Activated CD4-positive, alpha-beta T cell treated with anti-CD3 and anti-CD28 coated beads, Interleukin-2, amount 50 U/mL, for 24 hours (primary cell): Measurements from ENCODE around the gene RHOH.
"Not testable (repeated sequence)": the region's sequence is repeated elsewhere in the genome, so short reads cannot be mapped to it uniquely, and the experiment has no call there.

Experiments used
- DNase-seq, 2 donors: peaks; one replicate each; pipeline ENCODE4 v3.0.0-alpha.2; 2020; ENCODE audit warnings: low read depth in 1 of 2, low spot score in 1 of 2

The RHOH gene, protein sequence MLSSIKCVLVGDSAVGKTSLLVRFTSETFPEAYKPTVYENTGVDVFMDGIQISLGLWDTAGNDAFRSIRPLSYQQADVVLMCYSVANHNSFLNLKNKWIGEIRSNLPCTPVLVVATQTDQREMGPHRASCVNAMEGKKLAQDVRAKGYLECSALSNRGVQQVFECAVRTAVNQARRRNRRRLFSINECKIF

DNA sequence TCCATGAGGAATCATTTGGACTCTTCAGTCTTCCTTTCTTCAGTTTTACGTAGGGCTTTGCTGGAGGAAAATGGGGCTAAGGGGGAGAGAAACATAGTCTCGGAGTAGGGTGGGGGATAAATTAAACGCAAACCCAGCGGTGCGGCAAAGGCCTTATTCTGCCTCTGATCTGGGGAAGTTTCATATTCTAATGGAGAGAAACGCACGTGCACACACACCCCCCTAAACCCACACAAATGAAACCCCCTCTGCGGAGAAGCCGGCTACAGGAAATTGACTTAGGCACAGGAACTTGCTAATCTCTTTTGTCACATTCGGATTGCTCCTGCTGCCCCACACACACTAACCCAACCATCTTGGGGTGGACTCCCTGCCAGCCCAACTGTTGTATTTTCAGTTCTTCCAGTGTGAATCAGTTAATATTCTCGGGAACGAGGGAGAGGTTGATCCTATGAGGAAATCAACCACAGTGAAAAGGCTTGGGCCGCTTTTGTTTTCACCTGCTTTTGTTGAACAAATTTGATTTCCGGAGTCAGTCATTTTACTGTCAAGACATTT, at the start of gene RHOH:
RHOH (plus strand) TSS at position 308 of the 558 bp plus-strand sequence. CDS start 46,356 bp downstream, outside the sequence.
- peak; percentile 52 to 79 for DNase-seq

DNA sequence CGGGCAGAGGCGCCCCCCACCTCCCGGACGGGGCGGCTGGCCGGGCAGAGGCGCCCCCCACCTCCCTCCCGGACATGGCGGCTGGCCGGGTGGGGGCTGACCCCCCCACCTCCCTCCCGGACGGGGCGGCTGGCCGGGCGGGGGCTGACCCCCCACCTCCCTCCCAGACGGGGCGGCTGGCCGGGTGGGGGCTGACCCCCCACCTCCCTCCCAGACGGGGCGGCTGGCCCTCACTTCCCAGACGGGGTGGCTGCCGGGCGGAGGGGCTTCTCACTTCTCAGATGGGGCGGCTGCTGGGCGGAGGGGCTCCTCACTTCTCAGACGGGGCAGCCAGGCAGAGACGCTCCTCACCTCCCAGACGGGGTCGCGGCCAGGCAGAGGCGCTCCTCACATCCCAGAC, 49.3 kb upstream of the RHOH start:
- DNase-seq: not testable (repeated sequence)

DNA sequence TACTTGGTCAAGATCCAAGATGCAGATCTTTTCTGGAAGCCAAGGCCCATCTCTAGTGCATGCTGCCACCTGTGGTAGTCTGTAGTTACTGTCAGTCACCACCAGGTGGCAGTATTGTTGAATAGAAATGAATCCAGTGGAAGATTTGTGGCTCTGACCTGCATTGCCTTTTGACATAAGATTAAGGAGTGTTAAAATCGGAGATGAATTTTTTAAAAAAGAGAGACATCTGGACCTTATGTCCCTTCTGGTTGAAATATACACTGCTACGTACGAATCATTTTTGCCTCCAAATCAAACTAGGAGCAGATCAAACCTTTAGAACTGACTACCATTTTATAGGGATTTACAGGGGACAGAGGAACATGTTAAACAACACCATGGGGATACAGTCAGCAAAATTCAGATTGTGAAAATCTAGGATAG, 46.9 kb upstream of the RHOH start:
- peak; percentile 9 to 84 for DNase-seq

DNA sequence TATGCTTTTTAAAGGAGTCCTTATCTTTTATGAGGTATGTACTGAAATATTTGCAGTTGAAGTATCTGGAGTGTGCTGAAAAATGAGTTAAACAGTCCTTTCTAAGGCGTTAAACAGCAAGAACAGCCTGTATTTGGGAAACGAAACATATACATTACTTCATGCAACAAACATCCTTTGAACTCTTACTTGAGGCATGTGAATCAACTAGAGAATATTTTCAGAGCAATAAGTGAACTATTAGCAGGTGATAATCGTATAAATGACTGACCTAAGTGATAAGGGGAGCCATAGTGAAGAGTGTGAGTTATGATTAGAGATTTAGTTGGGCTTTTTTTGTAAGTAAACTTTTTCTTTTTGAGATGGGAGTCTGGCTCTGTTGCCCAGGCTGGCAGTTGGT, 45.9 kb upstream of the RHOH start:
- DNase-seq: no peak

DNA sequence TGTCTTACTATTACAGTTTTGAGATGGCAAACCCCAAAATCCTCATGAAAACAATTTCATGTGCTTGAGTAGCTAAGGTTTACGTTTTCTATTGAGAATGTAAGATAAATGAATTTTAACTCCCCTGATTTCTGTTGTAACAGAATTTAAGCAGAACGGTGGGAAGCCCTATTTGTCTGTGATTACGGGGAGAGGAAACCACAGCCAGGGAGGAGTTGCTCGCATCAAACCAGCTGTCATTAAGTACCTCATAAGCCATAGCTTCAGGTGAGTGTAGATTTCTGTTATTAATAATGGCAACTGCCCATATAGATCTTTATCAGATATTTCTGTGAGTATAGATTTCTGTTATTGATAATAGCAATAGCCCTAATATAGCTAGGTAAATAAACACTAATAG, 44.2 kb upstream of the RHOH start:
- no peak for DNase-seq

DNA sequence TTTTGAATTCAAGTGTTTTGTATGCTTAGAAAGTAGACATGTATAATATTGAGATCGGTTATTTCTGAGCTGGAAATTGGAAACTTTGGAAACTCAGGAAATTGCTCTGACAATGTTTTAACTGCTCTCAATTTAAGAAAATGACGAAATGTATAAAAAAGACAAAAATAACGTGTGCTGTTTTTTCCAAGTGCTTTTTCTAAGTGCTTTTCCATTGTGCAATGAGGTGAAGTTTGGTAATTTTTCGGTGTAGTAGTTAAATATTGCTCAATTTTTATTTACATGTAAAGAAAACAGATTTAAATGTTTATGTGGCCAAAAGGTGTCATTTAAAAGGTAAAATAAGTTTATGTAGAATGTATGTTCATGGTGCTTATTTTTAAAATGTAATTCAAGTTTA, 39.4 kb upstream of the RHOH start:
- no peak for DNase-seq

DNA sequence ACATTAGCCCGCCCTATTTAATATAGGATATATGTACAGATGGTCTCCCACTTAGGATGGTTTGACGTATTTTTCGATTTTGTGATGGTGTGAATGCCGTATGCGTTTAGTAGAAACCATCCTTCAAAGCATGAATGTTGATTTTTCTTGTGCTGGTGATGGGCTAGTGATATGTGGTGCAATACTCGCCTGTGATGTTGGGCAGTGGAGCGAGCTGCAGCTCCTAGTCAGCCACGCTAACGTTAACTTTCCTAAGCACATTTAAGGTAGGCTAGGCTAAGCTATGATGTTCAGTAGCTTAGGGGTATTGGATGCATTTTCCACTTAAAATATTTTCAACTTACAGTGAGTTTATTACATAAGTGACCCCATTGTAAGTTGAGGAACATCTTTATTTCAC, 36.6 kb upstream of the RHOH start:
- DNase-seq: no peak

DNA sequence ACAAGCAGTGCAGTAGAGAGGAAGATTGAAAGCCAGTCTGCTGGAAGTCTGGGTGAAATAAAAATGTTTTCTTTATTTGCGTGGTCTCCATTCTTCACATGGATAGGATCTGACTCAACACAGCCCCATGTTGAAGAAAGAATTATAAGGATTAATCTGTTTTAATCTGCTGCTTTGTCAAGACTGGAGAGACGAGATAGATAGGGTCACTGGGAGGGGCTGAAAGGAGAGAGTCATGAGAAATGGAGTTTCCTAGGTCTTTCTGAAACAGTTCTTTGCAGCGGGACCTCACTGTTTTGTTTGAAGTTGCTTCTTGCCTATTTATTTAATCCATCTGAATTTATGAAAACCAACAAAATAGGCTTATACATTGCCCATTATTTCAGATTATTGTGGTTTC, 32.4 kb upstream of the RHOH start:
- no peak for DNase-seq

DNA sequence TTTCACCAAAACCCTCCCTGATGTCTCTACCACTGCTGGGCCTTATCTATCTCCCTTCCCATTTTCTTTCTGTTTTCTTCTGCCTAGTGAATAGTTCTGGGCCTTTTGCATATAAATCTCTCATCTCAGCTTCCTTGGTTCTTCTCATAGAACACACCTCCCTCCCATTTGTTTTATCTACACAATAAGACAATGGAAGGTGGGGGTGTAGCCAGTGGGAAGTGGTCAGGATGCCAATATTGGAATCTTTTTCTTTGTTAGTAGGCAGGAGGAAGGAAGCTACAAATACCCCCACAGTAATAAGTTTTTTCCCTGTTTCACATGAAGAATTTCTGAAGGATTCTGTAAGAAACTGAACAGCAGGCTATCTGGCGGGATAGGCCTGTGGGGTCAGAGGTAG, 30.9 kb upstream of the RHOH start:
- DNase-seq: no peak

DNA sequence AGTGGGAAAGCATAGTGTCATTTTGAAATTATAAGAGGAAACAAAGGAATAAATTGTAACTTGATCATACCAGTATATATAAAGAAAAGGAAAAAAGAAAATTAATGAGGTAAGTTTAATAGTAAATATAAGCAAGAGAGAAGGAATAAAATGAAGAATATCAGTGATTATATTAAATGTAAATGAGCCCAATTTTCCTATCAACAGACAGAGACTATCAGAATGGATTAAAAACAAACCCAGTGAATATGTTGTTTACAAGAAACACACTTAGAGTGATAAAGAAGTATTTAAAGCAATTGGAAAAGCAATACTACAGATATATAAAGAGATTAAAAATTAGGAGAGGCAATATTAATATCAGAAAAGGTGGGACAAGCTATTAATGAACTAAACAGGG, 28.8 kb upstream of the RHOH start:
- DNase-seq: no peak

DNA sequence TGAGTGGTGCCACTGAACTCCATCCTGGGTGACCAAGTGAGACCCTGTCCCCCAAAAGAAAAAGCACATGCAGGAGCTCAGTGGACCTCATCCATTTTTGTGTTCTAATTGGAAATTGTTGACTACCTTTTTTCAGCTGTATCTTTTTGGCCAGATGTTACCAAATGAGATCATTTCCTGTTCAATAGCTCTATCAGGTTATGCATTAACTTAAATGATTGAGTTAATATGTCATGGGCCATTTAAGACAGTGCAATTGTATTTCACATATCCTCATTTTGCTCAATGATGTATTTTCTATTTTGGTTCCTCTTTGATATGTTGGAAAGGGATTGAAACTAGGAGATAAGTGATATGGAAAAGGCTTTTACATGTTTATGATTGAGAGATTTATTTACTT, 26.2 kb upstream of the RHOH start:
- DNase-seq: no peak

DNA sequence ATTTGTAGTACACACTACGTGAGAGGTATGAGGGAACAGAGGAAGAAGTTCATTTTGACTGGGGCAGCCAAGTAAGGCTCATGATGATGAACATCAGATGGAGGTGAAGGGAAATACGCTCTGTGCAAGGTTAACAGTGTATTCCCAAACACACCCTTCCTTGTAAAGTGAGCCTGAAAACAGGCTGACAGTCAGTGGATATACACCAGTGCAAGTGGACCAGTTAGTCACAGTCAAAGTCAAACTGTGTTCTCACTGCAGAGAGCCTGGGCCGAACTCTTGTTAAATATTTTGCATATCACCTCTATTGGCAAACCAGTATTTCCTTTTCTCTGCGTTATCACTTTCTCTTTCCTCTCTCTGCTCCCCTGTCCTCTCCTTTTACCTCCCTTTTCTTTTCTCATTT, 23.4 kb upstream of the RHOH start:
- DNase-seq: no peak

DNA sequence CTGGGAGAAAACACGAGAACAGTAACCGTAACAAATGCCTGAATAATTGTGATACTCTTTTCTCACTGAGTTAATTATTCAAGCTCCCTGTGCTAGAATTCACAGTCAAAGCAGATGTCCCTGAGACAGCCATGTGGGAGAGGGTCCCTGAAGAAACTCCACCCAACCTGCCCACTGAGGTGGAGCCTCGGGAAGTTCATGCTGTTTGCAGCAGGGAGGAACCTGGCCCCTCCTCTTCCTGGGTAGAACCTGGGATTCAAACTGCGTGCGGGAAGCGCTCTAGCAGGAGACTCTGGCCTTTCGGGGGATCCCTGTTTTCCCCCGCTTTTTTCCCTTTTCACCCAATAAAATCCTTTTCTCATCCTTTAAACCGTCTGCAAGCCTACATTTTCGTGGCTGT, 20.2 kb upstream of the RHOH start:
- DNase-seq: no peak

DNA sequence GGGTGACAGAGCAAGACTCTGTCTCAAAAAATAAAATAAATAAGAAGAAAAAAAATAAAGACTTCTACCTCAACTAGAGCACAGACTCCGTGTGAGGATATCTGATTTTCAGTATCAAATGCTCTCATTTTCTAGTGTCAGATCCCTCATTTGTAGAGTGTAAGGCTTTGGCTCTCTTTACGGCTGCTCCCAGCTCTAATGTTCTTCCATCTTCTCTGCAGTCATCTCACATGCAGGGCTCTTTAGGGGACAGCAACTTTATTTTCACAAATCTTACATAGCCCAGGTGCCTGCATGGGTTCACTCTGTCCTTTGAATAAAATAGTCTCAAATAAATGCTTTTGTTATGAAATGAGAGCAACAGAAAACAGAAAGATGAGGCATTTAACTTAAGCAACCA, 19.2 kb upstream of the RHOH start:
- no peak for DNase-seq

DNA sequence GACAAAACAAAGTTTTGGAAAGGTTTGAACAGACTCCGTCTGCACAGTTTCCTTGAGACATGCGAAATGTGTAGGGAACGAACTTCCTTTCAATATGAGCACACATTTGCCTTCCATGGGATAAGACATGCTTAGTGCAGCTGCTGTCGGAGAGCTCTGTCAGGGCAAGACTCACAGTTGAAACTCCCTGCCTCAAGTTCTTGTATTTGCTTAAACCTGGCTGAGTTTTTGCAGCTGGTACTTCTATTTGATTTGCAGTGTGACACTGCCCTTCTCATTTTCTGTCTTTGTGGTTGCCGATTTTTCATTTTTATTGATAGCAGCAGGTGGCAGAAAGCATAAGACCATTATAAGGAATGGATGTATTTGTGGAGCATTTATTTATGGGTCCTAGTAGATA, 18.2 kb upstream of the RHOH start:
- DNase-seq: no peak

DNA sequence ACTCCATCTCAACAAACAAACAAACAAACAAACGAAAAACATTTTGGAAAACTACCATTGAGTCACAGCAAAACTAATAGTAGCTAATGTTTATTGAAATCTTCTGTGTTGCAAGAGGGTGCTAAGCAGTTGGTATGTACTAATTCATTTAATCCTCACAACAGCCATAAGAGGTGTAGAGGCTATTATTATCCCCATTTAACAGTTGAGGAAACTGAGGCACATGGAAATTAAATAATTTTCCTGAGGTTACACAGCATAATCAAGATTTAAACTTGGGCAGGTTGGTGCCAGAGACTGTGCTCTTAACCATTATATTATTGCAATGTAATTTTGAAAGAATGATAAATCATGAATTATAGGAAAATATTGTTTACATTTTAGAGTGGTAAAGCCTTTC, 17.5 kb upstream of the RHOH start:
- DNase-seq: no peak

DNA sequence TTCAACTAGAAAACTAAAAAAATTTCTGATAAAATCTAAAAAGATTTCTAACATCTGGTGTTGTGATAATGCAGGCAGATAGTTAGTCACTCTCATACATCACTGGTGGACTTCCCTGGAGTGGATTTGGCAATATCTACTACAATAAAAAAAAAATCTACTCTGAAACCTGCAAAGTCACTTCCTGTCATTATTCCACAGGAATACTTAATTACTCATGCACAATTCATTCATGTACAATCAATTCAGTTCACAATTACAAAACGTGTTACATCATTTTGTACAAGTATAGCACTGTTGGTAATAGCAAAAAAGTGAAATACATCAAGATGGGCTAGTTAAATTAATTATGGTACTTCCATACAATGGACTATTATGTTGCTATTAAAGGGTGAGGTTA, 16.5 kb upstream of the RHOH start:
- DNase-seq: no peak

DNA sequence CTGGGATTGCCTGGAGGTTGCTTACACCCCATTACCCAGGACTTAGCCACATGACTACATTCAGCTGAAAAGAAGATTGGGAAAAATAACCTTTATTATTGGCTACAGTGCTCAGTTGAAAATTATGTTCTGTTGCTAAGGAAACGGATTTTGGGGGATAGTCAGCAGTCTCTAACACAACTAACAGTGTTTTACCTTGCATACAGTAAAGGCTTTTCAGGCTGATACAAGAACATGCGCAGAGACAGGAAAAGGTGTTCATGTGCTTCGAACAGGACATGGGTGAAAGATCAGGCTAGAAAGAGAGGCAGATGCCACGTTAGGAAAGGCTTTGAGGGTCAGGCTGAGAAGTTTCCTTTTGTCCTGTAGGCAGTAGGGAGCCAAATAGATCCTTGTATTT, 14.8 kb upstream of the RHOH start:
- no peak for DNase-seq

DNA sequence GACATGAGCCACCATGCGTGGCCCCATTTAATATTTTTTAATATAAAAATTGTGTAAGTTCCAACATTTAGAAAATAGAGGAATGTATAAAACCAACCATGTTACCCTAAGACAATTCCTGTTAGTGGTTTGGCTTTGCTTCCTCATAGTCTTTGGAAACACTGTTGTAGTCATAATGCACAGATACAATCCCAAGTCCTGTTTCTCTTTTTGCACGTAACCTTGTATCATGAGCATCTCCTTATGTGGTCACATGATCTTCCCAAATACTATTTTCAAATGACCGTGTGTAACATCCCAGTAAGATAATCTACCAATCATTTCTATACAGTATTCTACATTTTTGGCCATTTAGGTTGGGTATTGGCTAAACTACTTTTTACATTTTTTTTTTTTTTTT, 13.9 kb upstream of the RHOH start:
- DNase-seq: no peak

DNA sequence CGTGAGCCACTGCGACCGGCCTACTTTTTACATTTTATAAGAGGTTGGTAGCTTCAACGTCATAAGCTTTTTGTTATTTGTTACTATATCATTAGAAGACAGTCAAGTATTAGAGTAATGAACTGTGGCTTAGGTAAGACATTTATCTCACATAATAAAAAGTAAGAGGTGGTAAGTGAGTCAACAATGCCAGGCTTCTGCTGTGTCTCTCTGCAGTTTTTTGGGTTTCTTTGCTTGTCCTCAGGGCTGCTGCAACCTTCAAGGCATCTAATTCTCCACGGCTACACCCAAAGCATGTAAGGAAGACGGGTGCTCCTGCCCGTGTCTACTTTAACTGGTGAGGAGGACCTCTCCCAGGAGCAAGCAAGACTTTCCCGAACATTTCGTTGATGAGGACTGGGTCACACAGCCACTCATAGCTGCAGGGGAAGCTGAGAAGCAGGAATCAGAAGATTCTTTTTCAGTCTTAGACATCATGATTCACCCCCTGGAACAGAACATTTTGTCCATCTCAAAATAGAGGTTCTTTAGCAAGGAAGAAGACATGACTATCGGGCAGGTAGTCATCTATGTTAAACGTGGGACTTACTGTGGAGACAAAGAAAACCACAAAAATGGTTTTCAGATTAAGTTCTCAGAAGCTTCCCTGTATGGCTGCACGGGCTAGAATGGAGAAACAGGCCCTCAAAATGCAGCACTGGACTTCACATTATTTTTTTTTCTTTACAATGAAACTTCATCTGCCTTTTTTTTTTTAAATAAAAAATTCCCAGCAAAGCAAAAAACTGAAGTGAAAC, 13.0 kb upstream of the RHOH start:
- no peak for DNase-seq

DNA sequence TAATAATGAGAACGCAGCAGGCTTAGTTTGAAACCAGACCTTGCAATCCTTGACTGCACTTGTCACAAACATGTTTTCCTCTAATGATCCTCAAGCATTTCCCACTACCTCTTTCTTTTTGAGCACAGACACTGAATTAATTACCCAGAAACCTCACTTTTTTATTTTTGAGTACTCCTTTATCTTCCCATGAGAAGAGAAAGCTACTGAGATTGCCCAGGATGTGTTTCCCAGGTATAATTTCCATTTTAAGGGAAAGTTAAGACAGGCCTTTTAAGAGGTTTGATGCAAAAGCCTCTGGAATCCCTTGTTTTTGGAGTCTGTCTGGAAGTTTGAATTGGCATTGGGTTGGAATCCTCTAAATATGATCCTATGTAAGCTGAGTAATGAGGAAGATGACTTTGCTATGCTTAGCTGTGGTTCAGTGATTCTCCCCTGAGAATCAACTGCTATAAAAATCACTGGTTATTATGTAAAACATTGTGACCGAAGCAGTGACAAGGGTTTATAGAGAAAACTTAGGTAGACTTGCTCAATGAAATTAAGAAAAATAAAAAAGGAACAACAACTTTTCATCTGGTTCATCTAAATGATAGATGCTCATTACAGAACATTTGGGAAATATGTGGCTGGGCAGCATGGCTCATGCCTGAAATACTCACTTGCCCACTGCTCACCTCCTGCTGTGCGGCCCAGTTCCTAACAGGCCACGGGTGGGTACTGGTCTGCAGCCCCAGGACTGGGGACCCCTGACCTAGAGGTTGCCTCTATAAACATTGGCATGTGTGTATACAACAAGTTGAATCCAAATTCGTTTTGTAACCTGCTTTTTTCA, 10.8 kb upstream of the RHOH start:
- no peak for DNase-seq

DNA sequence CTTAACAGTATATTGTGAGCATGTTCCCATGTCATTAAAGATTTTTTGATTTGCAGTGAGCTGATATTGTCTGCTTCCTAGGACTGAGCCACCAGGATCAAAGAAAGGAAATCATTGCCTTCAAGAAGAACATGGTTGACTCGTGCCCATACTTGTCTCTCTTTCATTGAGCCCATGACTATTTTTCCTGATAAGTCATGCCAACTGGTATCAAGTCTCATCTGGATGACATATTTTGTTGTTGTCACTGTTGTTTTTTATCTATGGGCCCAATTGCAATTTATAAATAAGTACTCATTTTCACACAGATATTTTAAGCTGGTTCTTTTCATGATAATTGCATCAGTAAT, 10.2 kb upstream of the RHOH start:
- no peak for DNase-seq
